ENCODE measurements around the gene CAPN12. TPM values are rescaled to one million over a fixed set of nuclear protein-coding genes. Genes with fewer than 3 reads are reported as not detected.
A peak's percentile ranks its signal among the peaks of the same experiment; 100 is the strongest.

Gene CAPN12
- total and polyA plus RNA-seq, 4 donors, result 3.8 to 28.7 (median 8.8) TPM

DNA sequence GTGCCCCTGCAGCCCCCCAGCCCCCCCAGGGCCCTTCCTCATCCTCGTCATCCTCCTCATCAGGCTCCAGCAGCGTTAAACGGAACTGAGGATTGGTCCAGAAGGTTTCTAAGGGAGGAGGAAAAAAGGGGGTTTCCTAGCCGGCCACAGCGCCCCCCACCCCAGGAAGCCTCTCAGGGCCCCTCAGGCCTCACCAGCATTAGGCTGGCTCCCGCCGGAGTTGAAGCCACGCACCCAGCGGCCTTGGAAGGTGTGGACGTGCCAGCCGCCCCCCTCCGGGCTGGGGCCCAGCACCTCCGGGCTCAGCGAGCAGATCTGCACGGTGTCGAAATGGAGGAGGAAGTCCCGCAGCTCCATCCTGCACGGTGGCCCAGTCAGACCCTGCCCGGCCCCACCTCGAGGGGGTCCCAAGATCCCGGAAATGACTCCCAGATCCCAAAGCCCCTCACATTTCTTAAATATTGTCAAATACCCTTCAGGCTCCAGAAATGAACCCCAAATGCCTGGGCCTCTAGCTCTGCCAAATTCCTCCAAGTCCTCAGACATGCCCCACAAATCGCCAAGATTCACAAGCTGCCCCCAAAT is 6.9 kb downstream of the CAPN12 start:
- H3K4me3 ChIP-seq (ENCODE audit: low read depth in 1 of 3, low read length in 3 of 3), result no peak overlapping the region
- no peak overlapping the region for H3K27ac ChIP-seq (ENCODE audit: low read depth in 1 of 2, low read length in 2 of 2)
- DNase-seq (ENCODE audit: low spot score), result no peak
- H3K4me1 ChIP-seq (ENCODE audit: control insufficient read depth in 4 of 4, insufficient read depth in 4 of 4, low read length in 3 of 4), result peaks cover 0 to 11% (median 4%) of the 10 kb centered on the region in 4 donors
- H3K27me3 ChIP-seq (ENCODE audit: control insufficient read depth in 4 of 4, insufficient read depth in 4 of 4, low read length in 3 of 4), result no peaks in the 10 kb centered on the region
- WGBS, result 70% methylated on average over 22 of the region's 22 CpGs
- no peaks in the 10 kb centered on the region for H3K36me3 ChIP-seq (ENCODE audit: control insufficient read depth in 4 of 4, insufficient read depth in 3 of 4, low read depth in 1 of 4, low read length in 3 of 4)
- H3K9me3 ChIP-seq (ENCODE audit: control insufficient read depth in 4 of 4, low read length in 3 of 4), result no peaks in the 10 kb centered on the region
- TF ChIP-seq, protein P1, sequence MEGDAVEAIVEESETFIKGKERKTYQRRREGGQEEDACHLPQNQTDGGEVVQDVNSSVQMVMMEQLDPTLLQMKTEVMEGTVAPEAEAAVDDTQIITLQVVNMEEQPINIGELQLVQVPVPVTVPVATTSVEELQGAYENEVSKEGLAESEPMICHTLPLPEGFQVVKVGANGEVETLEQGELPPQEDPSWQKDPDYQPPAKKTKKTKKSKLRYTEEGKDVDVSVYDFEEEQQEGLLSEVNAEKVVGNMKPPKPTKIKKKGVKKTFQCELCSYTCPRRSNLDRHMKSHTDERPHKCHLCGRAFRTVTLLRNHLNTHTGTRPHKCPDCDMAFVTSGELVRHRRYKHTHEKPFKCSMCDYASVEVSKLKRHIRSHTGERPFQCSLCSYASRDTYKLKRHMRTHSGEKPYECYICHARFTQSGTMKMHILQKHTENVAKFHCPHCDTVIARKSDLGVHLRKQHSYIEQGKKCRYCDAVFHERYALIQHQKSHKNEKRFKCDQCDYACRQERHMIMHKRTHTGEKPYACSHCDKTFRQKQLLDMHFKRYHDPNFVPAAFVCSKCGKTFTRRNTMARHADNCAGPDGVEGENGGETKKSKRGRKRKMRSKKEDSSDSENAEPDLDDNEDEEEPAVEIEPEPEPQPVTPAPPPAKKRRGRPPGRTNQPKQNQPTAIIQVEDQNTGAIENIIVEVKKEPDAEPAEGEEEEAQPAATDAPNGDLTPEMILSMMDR (IDR thresholded peaks at IDR 0.05; ENCODE audit: low read depth, low read length, missing input control), result no peak
- TF ChIP-seq RAD21 (IDR thresholded peaks at IDR 0.05) (no peak), RXRA (IDR thresholded peaks at IDR 0.05) (no peak), HNF4G (IDR thresholded peaks at IDR 0.05) (no peak), NR2F2 (IDR thresholded peaks at IDR 0.05) (no peak), HNF4A (conservative IDR thresholded peaks at IDR 0.05) (no peak)
- TF ChIP-seq, protein P2, sequence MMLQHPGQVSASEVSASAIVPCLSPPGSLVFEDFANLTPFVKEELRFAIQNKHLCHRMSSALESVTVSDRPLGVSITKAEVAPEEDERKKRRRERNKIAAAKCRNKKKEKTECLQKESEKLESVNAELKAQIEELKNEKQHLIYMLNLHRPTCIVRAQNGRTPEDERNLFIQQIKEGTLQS (IDR thresholded peaks at IDR 0.05), result no peak
- H3K9ac ChIP-seq (ENCODE audit: low read depth in 1 of 2, low read length in 2 of 2), result no peak overlapping the region

DNA sequence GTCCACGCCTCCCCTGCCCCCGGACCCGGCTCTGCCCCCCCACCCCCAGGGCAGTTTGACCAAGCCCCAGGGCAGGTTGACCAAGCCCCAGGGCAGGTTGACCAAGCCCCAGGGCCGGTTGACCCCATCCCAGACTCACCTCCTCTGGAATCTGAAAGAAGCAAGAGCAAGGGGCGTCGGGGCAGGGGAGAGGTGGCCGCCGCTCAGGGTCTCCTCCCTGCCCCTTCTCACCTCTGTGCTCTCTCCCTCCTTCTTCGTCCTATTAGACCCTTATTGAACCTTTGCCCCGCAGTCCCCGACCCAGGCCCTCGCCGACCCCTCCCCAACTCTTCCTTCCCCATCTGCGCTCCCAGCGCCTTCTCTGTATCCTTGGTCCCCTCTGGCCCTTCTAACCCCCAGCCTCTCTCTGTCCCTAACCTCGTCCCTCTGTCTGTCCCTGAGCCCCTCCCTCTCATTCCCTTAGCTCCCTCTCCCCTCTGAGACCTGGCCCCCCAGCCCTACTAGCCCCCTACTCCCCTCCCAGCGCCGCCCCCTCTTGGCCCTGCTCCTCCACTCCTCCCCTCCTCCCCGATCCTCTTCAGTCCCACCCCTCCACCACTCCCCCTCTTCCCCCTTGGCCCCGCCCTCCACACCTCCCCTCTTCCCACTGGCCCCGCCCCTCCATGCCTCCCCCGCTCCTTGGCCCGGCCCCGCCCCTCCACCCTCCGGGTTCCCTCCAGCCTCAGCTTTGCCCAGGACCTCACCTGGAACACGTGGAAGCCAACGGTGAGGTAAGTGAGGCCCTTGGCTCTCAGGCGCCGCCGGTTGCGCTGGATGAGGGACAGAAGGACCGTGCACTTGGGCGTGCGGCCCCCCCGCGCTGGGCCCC is 7.6 kb downstream of the CAPN12 start:
- peak overlapping the region; percentile 62 to 73 for H3K27ac ChIP-seq (ENCODE audit: low read depth in 1 of 2, low read length in 2 of 2)
- H3K4me3 ChIP-seq (ENCODE audit: low read depth in 1 of 3, low read length in 3 of 3), result peak overlapping the region in 1 of 3 donors; percentile 42
- WGBS, result 27% methylated on average over 36 of the region's 36 CpGs
- DNase-seq (ENCODE audit: low spot score), result peak; percentile 76
- H3K9me3 ChIP-seq (ENCODE audit: control insufficient read depth in 4 of 4, low read length in 3 of 4), result no peaks in the 10 kb centered on the region
- no peaks in the 10 kb centered on the region for H3K36me3 ChIP-seq (ENCODE audit: control insufficient read depth in 4 of 4, insufficient read depth in 3 of 4, low read depth in 1 of 4, low read length in 3 of 4)
- TF ChIP-seq HNF4A (conservative IDR thresholded peaks at IDR 0.05), result peak in 1 of 2 donors; percentile 32
- peak in 1 of 2 donors; percentile 18 for TF ChIP-seq RXRA (IDR thresholded peaks at IDR 0.05)
- no peak for TF ChIP-seq GABPA (IDR thresholded peaks at IDR 0.05 in 1 of 2, conservative IDR thresholded peaks at IDR 0.05 in 1 of 2)
- no peaks in the 10 kb centered on the region for H3K27me3 ChIP-seq (ENCODE audit: control insufficient read depth in 4 of 4, insufficient read depth in 4 of 4, low read length in 3 of 4)
- H3K4me1 ChIP-seq (ENCODE audit: control insufficient read depth in 4 of 4, insufficient read depth in 4 of 4, low read length in 3 of 4), result peaks cover under 1 to 16% (median 6%) of the 10 kb centered on the region in 4 donors
- no peak overlapping the region for H3K9ac ChIP-seq (ENCODE audit: low read depth in 1 of 2, low read length in 2 of 2)

DNA sequence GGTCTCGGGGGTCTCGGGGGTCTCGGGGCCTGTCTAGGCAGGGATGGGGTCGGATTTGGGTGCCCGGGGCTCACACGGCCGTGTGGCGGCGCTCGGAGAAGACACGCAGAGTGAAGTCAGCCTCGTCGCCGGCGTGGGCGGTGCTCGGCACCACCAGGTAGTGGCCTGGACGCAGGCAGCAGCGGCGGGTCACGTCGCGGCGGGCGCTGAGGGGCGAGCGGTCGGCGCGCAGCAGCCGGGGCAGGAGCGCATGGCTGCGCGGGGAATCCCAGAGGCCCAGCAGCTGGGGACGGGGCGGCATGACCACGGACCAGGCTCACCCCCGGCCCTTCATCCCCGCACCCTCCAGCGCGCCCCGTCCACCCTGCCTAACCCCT is 8.2 kb downstream of the CAPN12 start:
- no peak overlapping the region for H3K9ac ChIP-seq (ENCODE audit: low read depth in 1 of 2, low read length in 2 of 2)
- peak overlapping the region; percentile 62 to 73 for H3K27ac ChIP-seq (ENCODE audit: low read depth in 1 of 2, low read length in 2 of 2)
- H3K4me1 ChIP-seq (ENCODE audit: control insufficient read depth in 4 of 4, insufficient read depth in 4 of 4, low read length in 3 of 4), result peaks cover 3 to 22% (median 11%) of the 10 kb centered on the region in 4 donors
- no peak for DNase-seq (ENCODE audit: low spot score)
- 6% methylated on average over 42 of the region's 42 CpGs for WGBS
- H3K9me3 ChIP-seq (ENCODE audit: control insufficient read depth in 4 of 4, low read length in 3 of 4), result no peaks in the 10 kb centered on the region
- no peaks in the 10 kb centered on the region for H3K27me3 ChIP-seq (ENCODE audit: control insufficient read depth in 4 of 4, insufficient read depth in 4 of 4, low read length in 3 of 4)
- peak overlapping the region in 2 of 3 donors; percentile 41 to 42 for H3K4me3 ChIP-seq (ENCODE audit: low read depth in 1 of 3, low read length in 3 of 3)
- H3K36me3 ChIP-seq (ENCODE audit: control insufficient read depth in 4 of 4, insufficient read depth in 3 of 4, low read depth in 1 of 4, low read length in 3 of 4), result no peaks in the 10 kb centered on the region
- TF ChIP-seq NR2F2 (IDR thresholded peaks at IDR 0.05) (no peak), SP1 (IDR thresholded peaks at IDR 0.05) (no peak), YY1 (IDR thresholded peaks at IDR 0.05) (no peak), RXRA (IDR thresholded peaks at IDR 0.05) (no peak), HNF4A (conservative IDR thresholded peaks at IDR 0.05) (no peak), EGR1 (IDR thresholded peaks at IDR 0.05; ENCODE audit: low read depth in 2 of 2) (no peak), FOXA1 (IDR thresholded peaks at IDR 0.05) (no peak), FOXA2 (IDR thresholded peaks at IDR 0.05) (no peak), TAF1 (conservative IDR thresholded peaks at IDR 0.05) (no peak), JUND (IDR thresholded peaks at IDR 0.05) (no peak)
- TF ChIP-seq, protein P3, sequence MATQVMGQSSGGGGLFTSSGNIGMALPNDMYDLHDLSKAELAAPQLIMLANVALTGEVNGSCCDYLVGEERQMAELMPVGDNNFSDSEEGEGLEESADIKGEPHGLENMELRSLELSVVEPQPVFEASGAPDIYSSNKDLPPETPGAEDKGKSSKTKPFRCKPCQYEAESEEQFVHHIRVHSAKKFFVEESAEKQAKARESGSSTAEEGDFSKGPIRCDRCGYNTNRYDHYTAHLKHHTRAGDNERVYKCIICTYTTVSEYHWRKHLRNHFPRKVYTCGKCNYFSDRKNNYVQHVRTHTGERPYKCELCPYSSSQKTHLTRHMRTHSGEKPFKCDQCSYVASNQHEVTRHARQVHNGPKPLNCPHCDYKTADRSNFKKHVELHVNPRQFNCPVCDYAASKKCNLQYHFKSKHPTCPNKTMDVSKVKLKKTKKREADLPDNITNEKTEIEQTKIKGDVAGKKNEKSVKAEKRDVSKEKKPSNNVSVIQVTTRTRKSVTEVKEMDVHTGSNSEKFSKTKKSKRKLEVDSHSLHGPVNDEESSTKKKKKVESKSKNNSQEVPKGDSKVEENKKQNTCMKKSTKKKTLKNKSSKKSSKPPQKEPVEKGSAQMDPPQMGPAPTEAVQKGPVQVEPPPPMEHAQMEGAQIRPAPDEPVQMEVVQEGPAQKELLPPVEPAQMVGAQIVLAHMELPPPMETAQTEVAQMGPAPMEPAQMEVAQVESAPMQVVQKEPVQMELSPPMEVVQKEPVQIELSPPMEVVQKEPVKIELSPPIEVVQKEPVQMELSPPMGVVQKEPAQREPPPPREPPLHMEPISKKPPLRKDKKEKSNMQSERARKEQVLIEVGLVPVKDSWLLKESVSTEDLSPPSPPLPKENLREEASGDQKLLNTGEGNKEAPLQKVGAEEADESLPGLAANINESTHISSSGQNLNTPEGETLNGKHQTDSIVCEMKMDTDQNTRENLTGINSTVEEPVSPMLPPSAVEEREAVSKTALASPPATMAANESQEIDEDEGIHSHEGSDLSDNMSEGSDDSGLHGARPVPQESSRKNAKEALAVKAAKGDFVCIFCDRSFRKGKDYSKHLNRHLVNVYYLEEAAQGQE (IDR thresholded peaks at IDR 0.05), result no peak
- TF ChIP-seq, protein P1 (IDR thresholded peaks at IDR 0.05; ENCODE audit: low read depth, low read length, missing input control), result no peak
- TF ChIP-seq, protein P4, sequence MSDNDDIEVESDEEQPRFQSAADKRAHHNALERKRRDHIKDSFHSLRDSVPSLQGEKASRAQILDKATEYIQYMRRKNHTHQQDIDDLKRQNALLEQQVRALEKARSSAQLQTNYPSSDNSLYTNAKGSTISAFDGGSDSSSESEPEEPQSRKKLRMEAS (IDR thresholded peaks at IDR 0.05), result no peak
